GM19328 (cell line): ENCODE results near the gene CFAP20DC.
"Not testable (repeated sequence)": the region's sequence is repeated elsewhere in the genome, so short reads cannot be mapped to it uniquely, and the experiment has no call there.

Experiments
- ATAC-seq: cut with Tn5 transposase; IDR thresholded peaks from one replicate; pipeline ENCODE4 v1.9.1; 2021; ENCODE audit warnings: mild to moderate bottlenecking, moderate library complexity; ENCODE audit not compliant: unreplicated experiment

Gene CFAP20DC

DNA sequence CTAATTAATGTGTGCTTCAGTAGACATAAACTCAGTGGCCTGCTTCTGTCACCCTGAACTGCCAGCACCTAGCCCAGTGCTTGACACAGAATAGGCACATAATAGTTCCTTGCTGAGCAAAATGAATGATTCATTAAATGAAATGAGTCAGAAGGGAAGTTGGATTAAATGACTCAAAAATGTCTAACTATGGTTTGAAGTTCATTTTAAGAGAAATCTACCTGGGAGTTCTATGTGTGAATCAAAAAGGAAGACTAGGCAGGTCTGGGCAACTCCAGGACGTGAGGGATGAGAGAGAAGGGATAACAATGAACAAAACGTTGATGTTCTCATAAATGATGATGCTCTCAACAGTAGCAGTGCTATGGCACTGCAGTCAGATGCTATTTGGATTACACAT, 175.0 kb downstream of the CFAP20DC start:
- ATAC-seq = peak; percentile 63

DNA sequence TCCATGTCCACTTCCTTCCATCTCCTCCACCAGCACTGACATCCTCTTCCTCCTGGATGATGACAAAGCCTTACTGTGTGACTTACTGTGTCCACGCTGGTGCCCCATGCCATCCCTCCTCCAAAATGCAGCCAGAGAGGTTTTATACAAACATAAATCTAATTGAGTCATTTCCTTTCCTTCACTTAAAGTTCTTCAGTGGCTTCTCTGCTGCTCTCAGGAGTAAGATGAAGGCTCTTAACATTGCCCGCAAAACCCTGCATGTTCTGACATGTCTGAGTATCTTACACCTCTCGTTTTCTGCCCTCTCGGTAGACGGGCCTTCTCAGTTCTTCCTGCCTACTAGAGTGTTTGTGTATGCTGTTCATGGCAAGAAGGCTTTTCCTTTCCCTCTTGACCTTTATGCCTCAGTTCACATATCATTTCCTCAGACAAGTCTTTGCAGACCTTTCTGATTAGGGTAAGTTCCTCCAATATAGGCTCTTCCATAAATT, 175.5 kb downstream of the CFAP20DC start:
- peak; percentile 27 for ATAC-seq

DNA sequence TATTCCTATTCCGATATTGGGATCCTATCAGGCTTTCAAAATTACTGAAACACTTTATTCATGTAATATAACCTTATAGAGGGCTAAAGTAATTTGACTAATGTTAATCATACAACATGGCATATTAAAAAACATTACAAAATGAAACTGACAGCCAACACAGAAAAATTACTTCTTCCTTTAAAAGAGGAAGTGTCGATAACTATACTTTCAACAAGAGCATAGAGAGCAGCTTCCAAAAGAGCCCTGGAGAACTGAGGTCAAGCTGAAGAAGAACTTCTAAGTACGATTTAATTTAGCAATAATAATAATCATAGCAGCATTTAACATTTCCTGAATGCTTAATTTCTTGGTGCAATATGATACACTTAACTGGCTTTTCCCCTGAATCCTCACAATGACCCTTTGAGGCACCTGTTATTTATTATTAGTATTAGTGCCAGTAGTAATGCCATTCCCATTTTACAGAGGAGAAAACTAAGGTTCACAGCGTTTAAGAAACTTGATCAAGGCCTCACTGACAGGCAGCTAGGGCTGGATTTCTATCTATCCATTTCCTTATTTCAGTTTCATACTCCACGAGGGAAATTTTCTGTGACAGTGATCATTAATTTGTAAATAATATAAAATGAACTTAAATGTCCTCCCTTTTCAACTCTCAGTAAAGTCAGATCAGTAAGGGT, 181.6 kb downstream of the CFAP20DC start:
- ATAC-seq = no peak

DNA sequence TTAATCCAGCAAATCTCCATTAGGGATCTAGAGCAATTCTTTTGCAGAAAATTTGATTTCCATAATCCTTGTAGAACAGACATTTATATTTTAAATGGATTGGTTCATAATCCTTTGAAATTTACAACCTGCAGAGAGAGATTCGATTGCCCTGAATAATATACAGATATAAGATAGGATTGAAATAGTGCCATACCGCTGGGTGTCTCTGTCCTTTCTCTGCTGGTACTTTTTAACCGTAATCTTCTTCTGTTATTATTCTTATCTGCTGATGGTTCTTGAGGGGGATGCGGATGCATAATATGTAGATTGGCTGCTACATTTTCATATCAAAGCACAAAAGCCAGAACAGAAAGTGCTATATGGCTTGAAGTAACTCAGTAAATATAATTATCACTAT, 182.2 kb downstream of the CFAP20DC start:
- ATAC-seq = no peak

DNA sequence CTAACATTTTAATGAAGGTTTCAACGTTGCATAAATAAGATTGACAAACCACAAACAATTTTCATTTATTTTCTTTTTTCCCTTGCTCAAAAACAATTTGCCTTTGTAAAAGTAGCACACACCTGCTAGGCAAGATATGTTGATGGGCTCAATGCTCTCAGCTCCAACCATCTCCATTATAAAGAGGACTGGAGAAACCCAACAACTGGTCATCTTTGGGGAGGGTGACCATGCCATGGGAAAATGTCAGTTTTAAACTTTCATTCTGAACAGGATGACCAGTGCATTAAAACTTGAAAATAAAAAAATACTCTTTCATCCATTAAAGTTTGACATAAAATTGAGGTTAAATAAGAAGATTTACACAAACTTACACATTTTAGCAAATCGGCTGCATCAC, 183.7 kb downstream of the CFAP20DC start:
- ATAC-seq = no peak

DNA sequence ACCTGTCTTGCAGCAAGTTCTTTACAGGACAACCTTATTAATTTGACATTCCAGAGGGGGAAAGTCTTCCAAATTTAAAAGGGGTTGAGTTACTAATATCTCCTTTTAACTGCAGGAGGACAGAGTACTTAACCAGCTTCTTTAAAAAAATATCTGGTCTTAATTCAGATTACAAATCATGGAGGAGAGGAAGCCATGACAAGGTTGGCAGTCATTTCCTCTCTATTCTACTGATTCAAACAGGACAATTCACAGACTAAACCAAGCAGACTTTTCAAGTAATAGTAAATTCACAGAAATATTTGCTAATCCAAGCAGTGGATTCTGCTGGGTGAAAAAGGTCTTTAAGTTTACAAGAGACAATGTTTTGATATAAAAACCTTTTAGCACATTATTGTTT, 185.3 kb downstream of the CFAP20DC start:
- no peak for ATAC-seq

DNA sequence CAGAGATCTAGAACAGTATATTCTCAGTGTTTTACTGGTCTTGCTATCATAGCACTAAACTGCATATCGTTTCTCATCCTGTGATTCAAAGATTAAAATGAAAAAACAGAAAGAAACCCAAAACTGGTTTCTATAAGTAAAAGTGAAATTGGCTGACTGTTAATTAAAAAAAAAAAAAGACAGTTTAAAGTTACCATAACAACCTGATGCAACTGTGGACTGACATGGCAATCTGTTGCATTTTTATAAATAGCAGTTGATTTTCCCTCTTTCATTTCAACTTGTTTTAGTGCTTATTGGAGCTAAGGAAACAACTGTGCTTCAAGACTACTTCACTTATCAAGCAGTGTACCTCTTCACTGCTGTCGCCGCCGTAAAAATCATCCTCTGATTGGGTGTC, 186.6 kb downstream of the CFAP20DC start:
- no peak for ATAC-seq

DNA sequence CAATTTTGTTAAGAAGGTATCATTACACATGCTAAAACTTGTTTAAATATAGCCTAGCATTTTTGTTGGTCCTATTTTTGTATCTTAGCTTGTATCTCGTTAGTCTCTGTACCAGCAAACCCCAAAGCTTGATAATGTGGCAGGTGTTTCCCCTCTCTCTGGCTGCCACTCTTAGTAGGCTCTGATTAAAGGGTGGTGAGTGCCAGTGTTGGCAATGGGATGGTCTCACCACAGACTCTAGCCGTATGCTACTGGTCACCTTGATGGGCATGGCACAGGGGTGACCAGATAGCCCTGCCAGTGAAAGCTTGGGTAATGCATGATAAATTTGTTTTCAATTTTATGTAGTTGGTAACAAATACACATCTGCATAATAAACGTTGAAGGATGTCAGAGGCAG, 188.3 kb downstream of the CFAP20DC start:
- ATAC-seq = no peak

DNA sequence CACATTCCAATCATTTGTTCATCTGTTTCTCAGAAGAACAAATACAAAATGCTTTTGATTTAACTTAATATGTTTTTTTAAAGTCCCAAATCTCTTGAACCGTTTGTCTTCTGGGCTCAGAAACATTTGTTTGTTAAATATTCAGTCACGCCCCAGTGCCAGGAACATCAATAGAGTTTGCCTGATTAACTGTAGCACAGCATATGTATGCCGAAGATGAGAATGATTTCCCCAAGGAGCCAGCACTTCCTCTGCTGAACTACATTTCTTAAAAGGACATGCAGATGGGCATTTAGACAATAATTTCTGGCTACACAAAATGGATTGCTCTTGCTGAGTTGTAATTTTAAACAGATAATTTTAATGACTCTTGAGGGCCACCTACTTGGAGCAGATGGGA, 191.7 kb downstream of the CFAP20DC start:
- no peak for ATAC-seq

DNA sequence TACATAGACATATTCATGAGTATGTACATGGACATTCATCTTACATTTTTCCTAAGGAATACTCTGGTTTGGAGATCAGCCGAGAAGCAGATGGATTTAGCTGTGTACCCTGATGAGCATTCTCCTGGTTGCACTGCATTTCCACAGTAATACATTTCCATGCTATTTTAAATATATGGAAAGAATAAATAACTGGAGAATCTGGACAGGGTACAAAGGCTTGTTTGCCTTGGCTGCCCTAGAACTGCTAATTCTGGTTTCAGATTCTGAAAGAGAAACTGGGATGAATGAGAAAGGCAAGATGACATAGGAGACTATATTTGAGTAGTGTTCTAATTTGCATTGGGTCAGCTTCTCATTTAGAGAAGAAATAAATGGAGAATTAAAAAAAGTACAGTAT, 192.4 kb downstream of the CFAP20DC start:
- ATAC-seq = no peak

DNA sequence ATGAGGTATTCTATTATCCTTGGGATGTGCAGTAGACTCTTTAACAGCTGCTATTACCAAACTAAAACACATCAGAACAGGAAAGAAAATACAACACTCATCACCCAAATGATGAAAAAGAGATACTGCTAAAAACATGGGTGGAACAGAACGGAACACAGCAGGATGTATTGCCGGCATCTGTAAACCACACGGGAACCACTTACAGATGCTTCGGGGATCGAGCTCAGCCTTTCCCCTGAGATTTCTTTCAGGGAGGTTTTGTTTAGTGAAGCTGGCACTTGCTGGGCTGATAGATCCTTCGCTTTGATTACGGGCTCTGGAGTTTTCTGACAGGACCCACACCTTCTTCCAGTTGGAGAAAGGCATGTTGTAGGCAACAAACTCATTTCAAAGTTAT, 201.0 kb downstream of the CFAP20DC start:
- ATAC-seq = no peak

DNA sequence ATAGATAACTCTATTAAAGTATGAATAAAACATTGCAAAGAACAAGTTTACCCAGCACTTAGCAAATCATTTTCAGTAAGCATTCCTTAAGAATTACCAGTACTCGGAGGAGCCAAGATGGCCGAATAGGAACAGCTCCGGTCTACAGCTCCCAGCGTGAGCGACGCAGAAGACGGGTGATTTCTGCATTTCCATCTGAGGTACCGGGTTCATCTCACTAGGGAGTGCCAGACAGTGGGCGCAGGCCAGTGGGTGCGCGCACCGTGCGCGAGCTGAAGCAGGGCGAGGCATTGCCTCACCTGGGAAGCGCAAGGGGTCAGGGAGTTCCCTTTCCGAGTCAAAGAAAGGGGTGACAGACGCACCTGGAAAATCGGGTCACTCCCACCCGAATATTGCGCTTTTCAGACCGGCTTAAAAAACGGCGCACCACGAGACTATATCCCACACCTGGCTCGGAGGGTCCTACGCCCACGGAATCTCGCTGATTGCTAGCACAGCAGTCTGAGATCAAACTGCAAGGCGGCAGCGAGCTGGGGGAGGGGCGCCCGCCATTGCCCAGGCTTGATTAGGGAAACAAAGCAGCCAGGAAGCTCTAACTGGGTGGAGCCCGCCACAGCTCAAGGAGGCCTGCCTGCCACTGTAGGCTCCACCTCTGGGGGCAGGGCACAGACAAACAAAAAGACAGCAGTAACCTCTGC, 207.6 kb downstream of the CFAP20DC start:
- not testable (repeated sequence) for ATAC-seq

DNA sequence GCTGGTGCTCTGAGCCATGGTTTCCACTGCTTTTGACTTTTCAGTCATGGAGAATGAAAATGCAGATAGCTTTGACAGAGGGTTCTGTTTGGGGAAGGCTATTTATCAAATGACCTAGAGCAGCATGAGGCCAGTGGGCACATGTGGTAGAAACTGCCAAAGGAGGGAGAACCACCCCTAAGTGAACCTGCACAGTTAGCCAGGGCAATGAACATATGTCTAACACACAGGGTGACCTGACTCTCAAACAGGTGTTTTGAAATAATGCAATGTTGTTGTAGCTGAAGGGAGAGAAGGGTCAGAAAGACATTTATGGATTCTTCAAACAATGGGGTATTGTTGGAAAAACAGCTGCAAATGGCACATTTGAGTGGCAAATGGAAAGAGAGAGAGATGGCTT, 208.9 kb downstream of the CFAP20DC start:
- no peak for ATAC-seq

DNA sequence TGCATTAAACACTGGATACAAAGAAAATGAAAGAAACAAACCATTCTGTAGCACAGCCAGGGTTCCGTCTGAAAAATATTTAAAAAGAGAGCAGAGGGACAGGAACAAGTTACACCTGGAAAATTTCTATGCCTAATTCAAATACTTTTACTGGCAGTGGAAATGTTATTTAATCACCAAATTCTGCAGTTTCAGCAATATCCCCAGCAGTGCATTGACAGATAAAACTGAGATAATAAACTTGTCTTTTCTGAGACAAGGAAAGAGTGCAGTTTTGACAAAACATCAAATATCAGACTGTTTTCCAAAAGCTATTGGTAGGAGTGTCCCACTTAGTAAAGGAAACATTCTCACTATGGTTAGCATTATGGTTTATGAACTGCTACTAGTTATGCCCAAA, 209.9 kb downstream of the CFAP20DC start:
- no peak for ATAC-seq

DNA sequence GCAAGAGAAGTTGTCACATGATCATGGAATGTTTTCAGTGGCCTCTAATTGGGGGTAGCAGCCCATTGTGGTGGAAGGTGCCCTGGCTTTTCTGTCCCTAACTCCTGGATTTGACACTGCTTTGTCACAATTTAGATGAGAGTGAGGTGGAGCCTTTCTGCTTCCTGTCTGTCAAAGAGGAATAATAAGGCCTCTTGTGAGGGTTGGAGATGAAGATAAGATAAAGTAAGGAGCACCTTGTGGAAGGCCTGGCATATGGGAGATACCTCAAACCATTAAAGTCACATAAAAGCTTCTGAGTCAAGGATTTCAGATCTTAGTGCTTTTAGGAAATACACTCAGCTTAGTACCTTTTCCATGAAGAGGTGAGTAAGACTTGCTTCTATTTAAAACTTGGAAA, 210.6 kb downstream of the CFAP20DC start:
- no peak for ATAC-seq

DNA sequence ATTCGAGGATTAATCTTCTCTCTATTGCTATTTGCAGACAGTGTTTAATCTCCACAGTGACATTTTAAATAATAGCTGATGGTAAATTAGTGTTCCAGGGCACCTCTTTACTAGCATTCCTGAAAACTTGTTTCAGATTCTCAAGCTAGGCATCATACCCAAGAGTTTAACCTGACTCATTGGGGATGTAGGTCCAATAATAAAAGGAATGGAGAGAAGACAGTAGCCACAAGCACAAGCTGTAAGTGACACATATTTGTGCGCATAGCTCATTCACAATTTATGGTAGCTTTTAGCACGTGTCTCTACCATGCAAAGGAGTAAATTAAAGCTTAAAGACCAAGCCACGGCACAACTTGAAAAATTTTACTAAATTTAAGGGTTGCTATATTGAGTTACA, 212.0 kb downstream of the CFAP20DC start:
- no peak for ATAC-seq

DNA sequence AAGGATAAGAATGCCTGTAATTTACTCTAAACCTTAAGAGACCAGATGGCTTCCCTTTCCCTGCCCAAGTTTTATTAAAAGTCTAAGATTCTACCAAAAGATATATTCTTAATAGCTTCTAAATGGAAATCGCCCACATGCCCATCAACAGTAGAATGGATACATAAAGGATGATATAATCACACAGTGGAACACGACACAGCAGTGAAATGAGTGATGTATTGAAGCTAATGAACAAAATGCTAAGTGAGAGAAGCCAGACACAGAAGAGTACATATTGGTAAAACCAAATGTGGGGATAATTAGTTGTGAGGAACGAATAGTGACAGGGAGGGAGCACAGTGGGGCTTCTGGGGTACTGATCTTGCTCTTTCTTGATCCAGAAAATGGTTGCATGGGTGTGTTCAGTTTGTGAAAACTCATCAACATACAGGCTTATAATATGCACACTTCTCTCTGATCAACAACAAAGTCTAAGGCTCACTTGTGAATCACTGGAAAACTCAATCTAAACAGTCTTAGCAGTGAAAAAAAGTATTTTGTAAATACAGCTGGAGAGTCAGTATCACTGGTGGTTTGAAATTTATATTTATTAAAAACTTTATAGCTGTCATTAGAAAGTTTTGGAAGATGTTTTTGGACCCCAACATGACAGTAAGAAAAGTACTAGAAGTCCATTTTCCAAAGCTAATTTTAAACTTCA, 212.5 kb downstream of the CFAP20DC start:
- no peak for ATAC-seq

DNA sequence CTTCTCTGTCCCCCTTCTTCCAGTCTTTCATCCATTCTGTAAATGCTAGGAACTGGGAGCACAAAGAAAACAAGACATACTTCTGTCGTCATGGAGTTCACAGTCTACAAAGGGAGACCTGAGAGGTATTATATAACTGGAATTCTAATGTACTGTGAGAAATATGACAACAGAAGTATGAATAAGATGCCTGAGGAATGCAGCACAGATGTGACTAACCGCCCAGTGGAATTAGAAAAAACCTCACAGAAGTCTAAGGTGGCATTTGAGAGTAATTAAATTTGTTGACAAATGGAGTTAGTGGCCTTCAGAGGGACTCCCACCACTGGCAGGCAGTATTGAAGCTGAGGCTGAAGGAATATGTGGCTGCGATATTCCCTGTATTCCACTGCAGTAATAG, 214.7 kb downstream of the CFAP20DC start:
- ATAC-seq = no peak

DNA sequence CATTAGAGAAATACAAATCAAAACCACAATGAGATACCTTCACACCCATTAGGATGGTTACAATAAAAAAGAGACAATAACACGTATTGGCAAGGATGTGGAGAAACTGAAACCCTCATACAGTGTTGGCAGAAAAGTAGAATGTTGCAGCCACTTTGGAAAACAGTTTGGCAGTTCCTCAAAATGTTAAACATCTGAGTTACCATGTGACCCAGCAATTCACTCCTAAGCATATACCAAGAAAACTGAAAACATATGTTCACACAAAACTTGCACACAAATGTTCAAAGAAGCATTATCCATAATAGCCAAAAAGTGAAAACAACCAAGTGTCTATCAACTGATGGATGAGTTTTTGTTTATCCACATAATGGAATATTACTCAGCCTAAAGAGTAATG, 216.3 kb downstream of the CFAP20DC start:
- no peak for ATAC-seq

DNA sequence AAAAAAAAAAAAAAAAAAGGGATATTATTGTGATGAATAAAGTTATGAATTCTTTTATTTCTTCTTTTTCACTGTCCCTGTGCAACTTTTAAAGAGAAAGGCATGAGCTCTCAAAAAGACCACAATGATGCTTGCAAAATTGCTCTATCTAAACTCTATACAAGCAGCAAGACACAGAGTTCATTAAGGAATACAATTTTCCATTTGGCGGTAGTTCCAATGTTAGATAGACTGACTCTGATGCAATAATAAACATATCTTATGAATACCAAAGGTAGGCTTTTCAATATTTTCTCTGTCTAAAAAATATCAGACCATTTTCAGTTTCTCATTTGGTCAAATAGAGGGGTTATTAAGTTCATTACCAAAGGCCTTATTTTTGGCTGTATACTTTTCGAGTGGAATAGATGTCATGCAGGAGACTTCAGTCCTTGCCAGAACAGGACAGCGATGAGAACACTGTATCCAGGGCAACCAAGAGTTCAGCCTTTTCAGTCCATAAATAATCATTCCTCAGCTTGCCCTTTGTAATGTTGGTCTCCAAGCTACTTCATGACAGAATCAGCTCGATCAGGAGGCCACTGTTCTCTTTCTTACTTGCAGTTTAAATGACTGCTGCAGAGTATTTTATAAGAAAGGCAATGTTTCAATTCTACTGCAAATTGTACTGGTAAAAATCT, 220.4 kb downstream of the CFAP20DC start:
- ATAC-seq = no peak

DNA sequence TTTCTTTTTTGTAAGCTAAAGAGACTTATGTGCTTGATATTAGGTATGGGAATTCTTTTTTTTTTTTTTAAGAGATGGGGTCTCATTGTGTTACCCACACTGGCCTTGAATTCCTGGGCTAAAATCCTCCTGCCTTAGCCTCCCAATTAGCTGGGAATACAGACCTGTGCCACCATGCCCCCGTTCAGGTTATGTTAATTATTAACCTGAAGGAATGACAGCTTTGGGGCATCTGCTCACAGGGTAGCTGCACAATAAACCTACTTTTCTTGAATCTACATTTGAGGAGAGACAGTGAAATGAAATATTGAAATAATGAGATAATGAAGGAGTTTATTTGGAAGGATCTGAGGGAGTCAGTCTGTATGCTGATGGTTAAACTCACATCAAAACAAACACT, 225.0 kb downstream of the CFAP20DC start:
- no peak for ATAC-seq
